ENCODE measurements around the gene NASP. TPM values are rescaled to one million over a fixed set of nuclear protein-coding genes. Genes with fewer than 3 reads are reported as not detected.

The NASP gene
- total and polyA plus RNA-seq, 2 of the 13 experiments (the other 11 are each of a cell fraction or from before 2014, with no cell fraction given): 132 to 256 TPM

- TF ChIP-seq CHD4 (IDR thresholded peaks at IDR 0.05; ENCODE audit: borderline replicate concordance, low read length) (no peak), NAIF1 (CRISPR knock-in tag; IDR thresholded peaks at IDR 0.05; ENCODE audit: borderline replicate concordance) (no peak; the same call in 1 of the 2 replicates), ZBTB21 (CRISPR knock-in tag; IDR thresholded peaks at IDR 0.05) (no peak), NONO (IDR thresholded peaks at IDR 0.05) (no peak), NONO (CRISPR knock-in tag; conservative IDR thresholded peaks at IDR 0.05) (peak; percentile 86; the same call in 1 of the 2 replicates), KLF16 (CRISPR knock-in tag; IDR thresholded peaks at IDR 0.05) (peak in 1 of 2 experiments; percentile 24; a peak in 1 of 4 replicates), ZNF781 (CRISPR knock-in tag; IDR thresholded peaks at IDR 0.05; ENCODE audit: borderline replicate concordance, not compliant biosample characterization) (no peak), NR3C1 (CRISPR knock-in tag; IDR thresholded peaks at IDR 0.05) (no peak), ARNTL (CRISPR knock-in tag; IDR thresholded peaks at IDR 0.05) (no peak), FOSL2 (CRISPR knock-in tag; IDR thresholded peaks at IDR 0.05) (no peak), ZNF275 (CRISPR knock-in tag; IDR thresholded peaks at IDR 0.05; ENCODE audit: borderline replicate concordance) (no peak), ZZZ3 (CRISPR knock-in tag; IDR thresholded peaks at IDR 0.05; ENCODE audit: borderline replicate concordance) (no peak), DNMT1 (CRISPR knock-in tag; IDR thresholded peaks at IDR 0.05) (no peak), ZNF790 (CRISPR knock-in tag; IDR thresholded peaks at IDR 0.05; ENCODE audit: borderline replicate concordance) (no peak), ARNT2 (CRISPR knock-in tag; IDR thresholded peaks at IDR 0.05; ENCODE audit: low read depth) (no peak), ZNF280D (CRISPR knock-in tag; IDR thresholded peaks at IDR 0.05) (no peak), KLF9 (CRISPR knock-in tag; IDR thresholded peaks at IDR 0.05; ENCODE audit: low read depth) (no peak; the same call in 1 of the 2 replicates), YEATS4 (CRISPR knock-in tag; IDR thresholded peaks at IDR 0.05; ENCODE audit: borderline replicate concordance) (peak; percentile 58), ZNF276 (CRISPR knock-in tag; IDR thresholded peaks at IDR 0.05; ENCODE audit: low read depth) (no peak), PRPF4 (IDR thresholded peaks at IDR 0.05; ENCODE audit: low read depth, low read length, poor library complexity, severe bottlenecking) (no peak), ZNF597 (CRISPR knock-in tag; IDR thresholded peaks at IDR 0.05) (no peak), PHF8 (CRISPR knock-in tag; IDR thresholded peaks at IDR 0.05) (peak; percentile 94), GATAD1 (CRISPR knock-in tag; IDR thresholded peaks at IDR 0.05) (no peak; the same call in none of the 2 replicates)
Observed at GRCh38 chr1:45583666-45584350, at the start of gene NASP (continued).

Data from HepG2 (cell line).